ENCODE data around the gene SGMS1.

SGMS1 gene

GRCh38 chr10:50421026-50421719 lies 202.6 kb downstream of the SGMS1 start:
- H3K27me3 ChIP-seq = peaks cover 0 to 38% (median 35%) of the 10 kb centered on the region in 11 experiments; a peak in 19 of 22 replicates
- H4K20me1 ChIP-seq = peaks cover 0 to 24% (median 6%) of the 10 kb centered on the region in 11 experiments; a peak in 9 of 22 replicates
- peak overlapping the region in 3 of 11 experiments; percentile 57 to 73 (median 59); a peak in 6 of 22 replicates for H3K9ac ChIP-seq
- peaks cover 0 to 20% (median 18%) of the 10 kb centered on the region in 11 experiments; a peak in 16 of 22 replicates for H3K9me3 ChIP-seq (replicated peaks in 1 of 11)
- peaks cover 0 to 79% (median 22%) of the 10 kb centered on the region in 10 experiments; a peak in 13 of 20 replicates for H3K4me1 ChIP-seq
- peak overlapping the region in 3 of 10 experiments; percentile 5 to 9 (median 6); a peak in 1 of 20 replicates for H3K4me3 ChIP-seq
- H3K27ac ChIP-seq = peak overlapping the region in 4 of 11 experiments; percentile 64 to 81 (median 78); a peak in 8 of 22 replicates
- H3K4me2 ChIP-seq = peak overlapping the region in 5 of 11 experiments; percentile 30 to 90 (median 85); a peak in 10 of 22 replicates
- peaks cover 0 to 9% (median 0%) of the 10 kb centered on the region in 11 experiments; a peak in 2 of 22 replicates for H3K36me3 ChIP-seq
- no peak for TF ChIP-seq Cebpa-rat (IDR thresholded peaks at IDR 0.05)

- Histone ChIP-seq H3K4me1 (peaks cover 0 to 87% (median 22%) of the 10 kb centered on the region in 10 experiments; a peak in 13 of 20 replicates), H3K27ac (no peak overlapping the region), H3K36me3 (peaks cover 0 to 5% (median 0%) of the 10 kb centered on the region in 11 experiments; a peak in 3 of 22 replicates), H3K4me3 (no peak overlapping the region), H4K20me1 (peaks cover 0 to 24% (median 14%) of the 10 kb centered on the region in 11 experiments; a peak in 11 of 22 replicates), H3K9ac (no peak overlapping the region), H3K4me2 (peak overlapping the region in 3 of 11 experiments; percentile 85 to 90 (median 88); a peak in 5 of 22 replicates), H3K9me3 (replicated peaks in 1 of 11) (peaks cover 0 to 17% (median 14%) of the 10 kb centered on the region in 11 experiments; a peak in 16 of 22 replicates), H3K27me3 (peaks cover 0 to 38% (median 35%) of the 10 kb centered on the region in 11 experiments; a peak in 19 of 22 replicates)
- TF ChIP-seq Cebpa-rat (IDR thresholded peaks at IDR 0.05) = no peak
Measured at GRCh38 chr10:50420196-50420595, 203.6 kb downstream of the SGMS1 start.

- H3K27ac ChIP-seq = no peak overlapping the region; a peak in 1 of 22 replicates
- H3K4me1 ChIP-seq = peaks cover 0 to 88% (median 22%) of the 10 kb centered on the region in 10 experiments; a peak in 13 of 20 replicates
- peaks cover 0 to 38% (median 35%) of the 10 kb centered on the region in 11 experiments; a peak in 19 of 22 replicates for H3K27me3 ChIP-seq
- H3K4me3 ChIP-seq = no peak overlapping the region
- no peak for TF ChIP-seq Cebpa-rat (IDR thresholded peaks at IDR 0.05)
- H3K9ac ChIP-seq = no peak overlapping the region
- peak overlapping the region in 3 of 11 experiments; percentile 79 to 90 (median 88); a peak in 5 of 22 replicates for H3K4me2 ChIP-seq
- H3K36me3 ChIP-seq = peaks cover 0 to 5% (median 0%) of the 10 kb centered on the region in 11 experiments; a peak in 3 of 22 replicates
- H4K20me1 ChIP-seq = peaks cover 0 to 24% (median 14%) of the 10 kb centered on the region in 11 experiments; a peak in 11 of 22 replicates
- H3K9me3 ChIP-seq (replicated peaks in 1 of 11) = peaks cover 0 to 14% (median 12%) of the 10 kb centered on the region in 11 experiments; a peak in 15 of 22 replicates
Measured at GRCh38 chr10:50419756-50420155, 204.0 kb downstream of the SGMS1 start.

DNA sequence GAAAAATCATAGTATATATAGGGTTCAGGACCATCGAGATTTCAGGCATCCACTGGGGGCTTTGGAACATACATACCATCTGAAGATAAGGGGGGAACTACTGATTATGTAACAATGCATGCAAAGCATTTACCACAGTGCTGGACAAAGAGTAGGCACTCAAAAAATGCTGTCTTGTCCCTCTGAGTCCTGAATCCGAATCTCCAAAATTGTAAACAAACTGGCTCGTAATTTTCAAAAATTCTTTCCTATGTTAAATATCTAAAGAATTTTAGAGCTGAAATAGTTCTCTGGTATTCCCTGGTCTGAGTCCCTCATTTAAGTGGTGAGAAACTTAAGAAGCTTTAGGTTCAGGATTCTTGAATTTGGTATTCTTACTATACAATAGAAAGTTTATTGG lies 204.7 kb downstream of the SGMS1 start:
- 0 out of 22 replicates have a peak overlapping the region, but pooled peaks of 1 of the 11 experiments have one; percentile 79 for H3K27ac ChIP-seq
- peak overlapping the region in 4 of 11 experiments; percentile 79 to 88 (median 80); a peak in 7 of 22 replicates for H3K4me2 ChIP-seq
- H3K4me3 ChIP-seq = no peak overlapping the region; a peak in 1 of 20 replicates

GRCh38 chr10:50417886-50418830 lies 205.6 kb downstream of the SGMS1 start:
- H3K27ac ChIP-seq = peak overlapping the region in 8 of 11 experiments; percentile 18 to 89 (median 76); a peak in 12 of 22 replicates
- H3K4me3 ChIP-seq = peak overlapping the region; percentile 52 to 76 (median 66)

More for the DNA sequence above, 204.7 kb downstream of the SGMS1 start:
- Histone ChIP-seq H4K20me1 (peaks cover 0 to 31% (median 14%) of the 10 kb centered on the region in 11 experiments; a peak in 12 of 22 replicates), H3K4me1 (peaks cover 0 to 88% (median 22%) of the 10 kb centered on the region in 10 experiments; a peak in 13 of 20 replicates), H3K9ac (no peak overlapping the region), H3K36me3 (peaks cover 0 to 6% (median 0%) of the 10 kb centered on the region in 11 experiments; a peak in 3 of 22 replicates), H3K9me3 (replicated peaks in 1 of 11) (peaks cover 0 to 14% (median 12%) of the 10 kb centered on the region in 11 experiments; a peak in 15 of 22 replicates), H3K27me3 (peaks cover 0 to 38% (median 35%) of the 10 kb centered on the region in 11 experiments; a peak in 19 of 22 replicates)
- no peak for TF ChIP-seq Cebpa-rat (IDR thresholded peaks at IDR 0.05)

DNA sequence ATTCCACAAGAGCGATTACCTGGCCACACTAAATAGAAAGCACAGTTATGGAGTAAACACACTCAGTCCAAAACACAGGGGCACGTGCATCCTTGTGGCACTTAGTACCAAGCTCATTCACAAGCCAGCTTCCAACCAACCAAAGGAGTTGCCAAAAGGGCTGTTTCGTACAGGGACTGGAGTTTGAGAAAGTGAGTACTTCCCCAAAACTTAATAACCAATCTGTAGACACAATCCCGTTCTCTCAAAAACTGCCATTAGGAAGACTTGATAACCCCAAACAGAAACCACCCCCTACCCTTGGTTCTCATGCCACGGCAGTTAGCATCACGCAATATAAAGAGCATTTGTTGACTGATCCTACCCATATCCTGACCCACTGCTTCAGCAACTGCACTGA lies 206.3 kb downstream of the SGMS1 start:
- Histone ChIP-seq H3K27me3 (peaks cover 0 to 38% (median 35%) of the 10 kb centered on the region in 11 experiments; a peak in 19 of 22 replicates), H4K20me1 (peaks cover 0 to 47% (median 14%) of the 10 kb centered on the region in 11 experiments; a peak in 12 of 22 replicates), H3K4me3 (peak overlapping the region; percentile 52 to 76 (median 66)), H3K36me3 (peaks cover 0 to 7% (median 0%) of the 10 kb centered on the region in 11 experiments; a peak in 3 of 22 replicates), H3K27ac (peak overlapping the region in 5 of 11 experiments; percentile 73 to 89 (median 79); a peak in 10 of 22 replicates), H3K4me2 (peak overlapping the region; percentile 66 to 88 (median 72)), H3K4me1 (peaks cover 0 to 88% (median 22%) of the 10 kb centered on the region in 10 experiments; a peak in 13 of 20 replicates), H3K9ac (peak overlapping the region in 7 of 11 experiments; percentile 33 to 89 (median 83); a peak in 11 of 22 replicates), H3K9me3 (replicated peaks in 1 of 11) (peaks cover 0 to 14% (median 12%) of the 10 kb centered on the region in 11 experiments; a peak in 15 of 22 replicates)
- TF ChIP-seq Cebpa-rat (IDR thresholded peaks at IDR 0.05) = no peak

More at GRCh38 chr10:50417886-50418830, 205.6 kb downstream of the SGMS1 start:
- peaks cover 0 to 14% (median 12%) of the 10 kb centered on the region in 11 experiments; a peak in 15 of 22 replicates for H3K9me3 ChIP-seq (replicated peaks in 1 of 11)
- peaks cover 0 to 88% (median 22%) of the 10 kb centered on the region in 10 experiments; a peak in 13 of 20 replicates for H3K4me1 ChIP-seq
- H3K27me3 ChIP-seq = peaks cover 0 to 38% (median 35%) of the 10 kb centered on the region in 11 experiments; a peak in 19 of 22 replicates
- H4K20me1 ChIP-seq = peaks cover 0 to 40% (median 14%) of the 10 kb centered on the region in 11 experiments; a peak in 12 of 22 replicates
- H3K36me3 ChIP-seq = peaks cover 0 to 7% (median 0%) of the 10 kb centered on the region in 11 experiments; a peak in 3 of 22 replicates
- H3K9ac ChIP-seq = peak overlapping the region; percentile 33 to 89 (median 69); a peak in 20 of 22 replicates
- no peak for TF ChIP-seq Cebpa-rat (IDR thresholded peaks at IDR 0.05)
- H3K4me2 ChIP-seq = peak overlapping the region; percentile 66 to 88 (median 72)

DNA sequence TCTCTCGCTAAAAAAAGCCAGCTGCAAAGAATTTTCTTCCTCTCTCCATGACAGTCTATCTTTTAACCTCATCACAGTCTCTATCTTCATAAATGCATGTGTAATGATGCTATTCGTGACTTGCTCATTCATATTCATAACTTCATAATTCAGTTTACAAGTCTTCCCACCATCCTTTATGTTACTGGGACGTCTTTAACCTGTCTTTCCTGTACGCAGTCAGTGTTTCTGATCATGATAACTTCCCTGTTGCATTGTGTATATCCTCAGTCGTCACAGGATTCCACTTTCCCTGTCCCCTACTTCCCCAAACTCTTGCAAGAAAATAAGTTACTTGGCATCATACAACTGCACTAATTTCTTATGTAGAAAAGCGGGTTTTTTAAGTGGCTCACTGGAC lies 206.9 kb downstream of the SGMS1 start:
- Histone ChIP-seq H4K20me1 (peaks cover 0 to 53% (median 20%) of the 10 kb centered on the region in 11 experiments; a peak in 12 of 22 replicates), H3K9me3 (replicated peaks in 1 of 11) (peaks cover 0 to 14% (median 12%) of the 10 kb centered on the region in 11 experiments; a peak in 15 of 22 replicates), H3K27ac (no peak overlapping the region), H3K36me3 (peaks cover 0 to 7% (median 0%) of the 10 kb centered on the region in 11 experiments; a peak in 3 of 22 replicates), H3K4me1 (peaks cover 0 to 89% (median 16%) of the 10 kb centered on the region in 10 experiments; a peak in 13 of 20 replicates), H3K9ac (peak overlapping the region in 3 of 11 experiments; percentile 44 to 86 (median 83); a peak in 5 of 22 replicates), H3K4me2 (peak overlapping the region in 4 of 11 experiments; percentile 79 to 88 (median 80); a peak in 8 of 22 replicates), H3K4me3 (peak overlapping the region in 4 of 10 experiments; percentile 70 to 76 (median 74); a peak in 8 of 20 replicates), H3K27me3 (peaks cover 0 to 38% (median 35%) of the 10 kb centered on the region in 11 experiments; a peak in 19 of 22 replicates)
- no peak for TF ChIP-seq Cebpa-rat (IDR thresholded peaks at IDR 0.05)

Measured in BLaER1 treated with 17β-estradiol and CSF1 and Interleukin-3, amounts not matched to agents 10 nM and 100 nM (cell line).